ENCODE results near the gene VWC2L.

Gene VWC2L

DNA sequence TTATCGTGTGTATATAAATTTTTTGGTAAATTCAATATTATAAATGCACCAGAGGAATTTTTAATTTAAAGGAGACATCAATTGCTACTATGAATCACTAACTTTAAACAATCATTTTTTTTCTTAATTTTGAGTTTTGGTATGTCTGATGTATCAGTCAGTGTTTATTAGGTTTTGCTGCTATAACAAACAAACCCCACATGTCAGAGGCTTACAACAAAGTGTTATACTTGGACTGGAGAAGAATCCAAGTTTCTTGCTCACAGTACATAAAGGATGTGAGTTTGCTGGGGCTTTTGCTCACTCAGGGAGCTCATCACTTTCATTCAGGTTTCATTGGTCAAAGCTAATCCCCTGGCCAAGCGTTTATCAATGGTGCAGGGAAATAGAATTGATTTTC is 81.8 kb downstream of the VWC2L start:
- H3K4me3 ChIP-seq (ENCODE audit: low read depth, low read length): no peak overlapping the region
- DNase-seq (ENCODE audit: low read depth): no peak
- TF ChIP-seq, protein P1, sequence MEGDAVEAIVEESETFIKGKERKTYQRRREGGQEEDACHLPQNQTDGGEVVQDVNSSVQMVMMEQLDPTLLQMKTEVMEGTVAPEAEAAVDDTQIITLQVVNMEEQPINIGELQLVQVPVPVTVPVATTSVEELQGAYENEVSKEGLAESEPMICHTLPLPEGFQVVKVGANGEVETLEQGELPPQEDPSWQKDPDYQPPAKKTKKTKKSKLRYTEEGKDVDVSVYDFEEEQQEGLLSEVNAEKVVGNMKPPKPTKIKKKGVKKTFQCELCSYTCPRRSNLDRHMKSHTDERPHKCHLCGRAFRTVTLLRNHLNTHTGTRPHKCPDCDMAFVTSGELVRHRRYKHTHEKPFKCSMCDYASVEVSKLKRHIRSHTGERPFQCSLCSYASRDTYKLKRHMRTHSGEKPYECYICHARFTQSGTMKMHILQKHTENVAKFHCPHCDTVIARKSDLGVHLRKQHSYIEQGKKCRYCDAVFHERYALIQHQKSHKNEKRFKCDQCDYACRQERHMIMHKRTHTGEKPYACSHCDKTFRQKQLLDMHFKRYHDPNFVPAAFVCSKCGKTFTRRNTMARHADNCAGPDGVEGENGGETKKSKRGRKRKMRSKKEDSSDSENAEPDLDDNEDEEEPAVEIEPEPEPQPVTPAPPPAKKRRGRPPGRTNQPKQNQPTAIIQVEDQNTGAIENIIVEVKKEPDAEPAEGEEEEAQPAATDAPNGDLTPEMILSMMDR (IDR thresholded peaks at IDR 0.05; ENCODE audit: insufficient read depth, low read depth, low read length, missing control alignments): no peak

DNA sequence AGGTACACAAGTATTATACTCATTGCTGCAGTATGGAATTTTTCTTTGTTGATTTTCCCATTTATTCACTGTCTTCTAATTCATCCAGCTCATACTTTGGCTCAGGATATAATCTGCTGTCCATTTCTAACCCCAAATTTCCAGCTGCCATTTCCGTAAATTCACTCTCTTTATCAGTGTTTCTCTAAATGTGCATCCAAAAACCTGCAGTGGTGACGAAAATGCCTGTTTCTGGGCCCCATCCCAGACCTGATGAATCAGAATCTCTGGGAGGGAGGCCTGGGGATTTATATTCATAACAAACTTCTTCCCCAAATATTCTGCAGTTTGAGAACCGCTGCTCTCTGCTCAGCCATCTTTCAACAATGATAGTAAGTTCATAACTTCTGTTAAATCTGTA is 86.6 kb downstream of the VWC2L start:
- DNase-seq (ENCODE audit: low read depth): no peak
- H3K4me3 ChIP-seq (ENCODE audit: low read depth, low read length): no peak overlapping the region
- TF ChIP-seq, protein P1 (IDR thresholded peaks at IDR 0.05; ENCODE audit: insufficient read depth, low read depth, low read length, missing control alignments): no peak

DNA sequence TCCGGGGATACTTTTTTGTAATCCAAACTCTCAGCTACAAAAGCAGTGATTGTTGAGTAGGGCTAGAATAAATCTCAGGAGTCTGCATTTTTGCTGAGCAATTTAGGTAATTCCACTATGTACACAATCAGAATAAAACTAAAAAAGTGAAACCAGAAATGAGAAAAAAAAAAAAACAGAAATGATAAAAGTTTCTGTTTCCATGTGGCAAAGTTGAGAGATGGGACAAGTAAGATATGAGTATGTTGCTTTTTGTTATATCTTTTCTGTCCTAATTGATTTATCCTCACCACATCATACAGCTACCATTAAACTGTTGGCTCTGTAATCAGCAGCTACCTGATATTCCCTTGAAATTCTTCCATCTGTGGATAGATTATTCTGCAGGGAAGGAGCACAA is 92.7 kb downstream of the VWC2L start:
- TF ChIP-seq, protein P1 (IDR thresholded peaks at IDR 0.05; ENCODE audit: insufficient read depth, low read depth, low read length, missing control alignments): no peak
- no peak overlapping the region for H3K4me3 ChIP-seq (ENCODE audit: low read depth, low read length)
- peak; percentile 18 for DNase-seq (ENCODE audit: low read depth)

DNA sequence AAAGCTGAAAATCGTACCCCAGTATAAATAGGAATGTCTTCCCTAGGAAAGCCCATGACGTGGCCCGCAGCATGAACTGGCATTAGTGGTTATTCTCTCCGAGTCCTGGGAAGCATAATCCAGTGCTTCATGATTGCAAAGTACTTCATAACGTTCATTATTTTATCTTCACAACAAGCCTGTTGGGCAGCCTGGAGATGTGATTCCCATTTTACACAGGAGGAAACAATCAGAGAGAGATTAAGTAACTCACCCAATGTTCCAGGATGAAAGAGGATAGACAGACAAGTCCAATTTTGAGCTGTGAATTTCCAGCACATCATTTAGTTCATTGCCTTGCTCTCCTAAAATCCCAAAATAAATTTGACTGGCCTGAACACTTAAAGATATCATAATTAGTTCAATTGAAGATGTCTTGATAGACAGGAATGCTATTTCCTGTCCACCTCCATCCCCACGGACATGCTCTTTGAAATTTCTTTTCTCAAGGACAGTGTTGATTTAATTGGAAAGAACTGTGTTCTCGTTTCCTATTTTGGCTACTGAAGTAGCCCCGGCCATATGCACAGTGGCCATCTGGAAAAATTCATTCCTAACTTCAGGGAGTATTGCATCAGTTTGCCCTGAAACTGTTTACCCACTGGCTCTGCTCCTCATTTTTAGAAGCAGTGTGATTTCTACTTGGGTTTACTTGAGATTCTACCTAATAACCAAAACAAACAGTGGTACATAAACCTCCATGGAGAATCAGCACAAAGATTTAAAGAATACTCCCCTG is 93.9 kb downstream of the VWC2L start:
- TF ChIP-seq, protein P1 (IDR thresholded peaks at IDR 0.05; ENCODE audit: insufficient read depth, low read depth, low read length, missing control alignments): no peak
- no peak for DNase-seq (ENCODE audit: low read depth)
- H3K4me3 ChIP-seq (ENCODE audit: low read depth, low read length): no peak overlapping the region

DNA sequence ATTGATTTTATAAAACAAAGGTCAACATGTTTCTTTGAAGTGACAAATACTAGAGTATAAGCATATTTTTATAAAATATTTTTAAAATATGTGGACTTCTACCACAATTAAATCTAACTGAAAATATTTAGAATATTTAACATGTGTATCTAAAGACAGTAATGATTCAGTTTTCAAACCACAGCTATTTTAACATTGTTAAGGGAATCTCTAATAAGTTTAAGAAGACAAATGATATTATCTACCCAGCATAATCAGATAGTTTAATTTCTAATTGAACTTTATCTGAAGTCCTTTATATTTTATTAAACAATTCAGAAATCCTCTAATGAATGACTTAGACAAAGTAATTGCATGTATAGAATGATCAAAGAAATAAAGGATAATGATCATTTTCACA is 96.2 kb downstream of the VWC2L start:
- no peak for DNase-seq (ENCODE audit: low read depth)
- TF ChIP-seq, protein P1 (IDR thresholded peaks at IDR 0.05; ENCODE audit: insufficient read depth, low read depth, low read length, missing control alignments): no peak
- no peak overlapping the region for H3K4me3 ChIP-seq (ENCODE audit: low read depth, low read length)

DNA sequence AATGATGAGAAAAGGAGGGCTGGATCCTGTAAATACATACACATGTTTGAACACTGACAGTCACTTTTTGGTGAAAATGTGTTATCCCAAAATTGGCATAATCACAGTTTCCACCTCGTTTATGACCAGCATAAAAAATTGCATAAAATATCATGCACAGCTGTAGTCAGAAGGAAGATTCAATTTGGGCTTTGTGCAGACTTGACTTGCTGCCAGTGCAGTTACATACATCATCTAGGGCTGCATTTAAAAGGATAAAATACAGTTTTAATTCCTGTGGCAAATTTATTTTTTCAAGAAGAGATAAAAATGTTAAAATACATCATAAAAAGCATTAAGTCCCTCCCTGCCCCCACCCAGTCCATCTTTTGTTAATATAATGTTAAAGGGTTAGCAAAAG is 103.8 kb downstream of the VWC2L start:
- DNase-seq (ENCODE audit: low read depth): no peak
- no peak overlapping the region for H3K4me3 ChIP-seq (ENCODE audit: low read depth, low read length)
- TF ChIP-seq, protein P1 (IDR thresholded peaks at IDR 0.05; ENCODE audit: insufficient read depth, low read depth, low read length, missing control alignments): no peak

DNA sequence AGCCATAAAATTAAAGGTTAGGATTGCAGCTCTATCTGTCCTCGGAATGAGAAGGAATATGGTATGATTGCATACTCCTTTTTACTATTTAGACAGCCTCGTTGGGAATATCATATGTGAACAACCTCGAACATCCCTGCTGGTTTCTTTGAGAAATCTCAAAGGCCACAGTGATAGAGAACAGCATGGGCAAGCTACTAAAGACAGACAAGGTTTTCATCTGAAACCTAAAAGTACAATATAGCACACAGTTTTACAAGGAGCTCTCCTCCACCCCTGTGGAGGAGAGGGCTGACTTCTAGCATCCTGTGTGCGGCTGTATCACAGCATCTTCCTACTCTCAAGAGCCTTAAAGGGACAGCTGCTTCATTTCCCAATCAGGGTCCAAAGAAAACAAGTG is 104.3 kb downstream of the VWC2L start:
- H3K4me3 ChIP-seq (ENCODE audit: low read depth, low read length): no peak overlapping the region
- no peak for DNase-seq (ENCODE audit: low read depth)
- TF ChIP-seq, protein P1 (IDR thresholded peaks at IDR 0.05; ENCODE audit: insufficient read depth, low read depth, low read length, missing control alignments): no peak

Data from GM12865 (cell line).